Measurements from ENCODE around the gene ATP8B3.

The ATP8B3 gene

GRCh38 chr19:1736280-1736679, 75.8 kb downstream of the ATP8B3 start:
- DNase-seq = no peak

- DNase-seq = no peak
Measured at GRCh38 chr19:1734321-1734966, 77.6 kb downstream of the ATP8B3 start.
